ENCODE results near the gene SRPK2. TPM values are rescaled to one million over a fixed set of nuclear protein-coding genes. Genes with fewer than 3 reads are reported as not detected.
"Not testable (repeated sequence)": the region's sequence is repeated elsewhere in the genome, so short reads cannot be mapped to it uniquely, and the experiment has no call there.

Gene SRPK2
- polyA plus RNA-seq, 3 donors, result 50.5 to 55.3 (median 51.0) TPM

DNA sequence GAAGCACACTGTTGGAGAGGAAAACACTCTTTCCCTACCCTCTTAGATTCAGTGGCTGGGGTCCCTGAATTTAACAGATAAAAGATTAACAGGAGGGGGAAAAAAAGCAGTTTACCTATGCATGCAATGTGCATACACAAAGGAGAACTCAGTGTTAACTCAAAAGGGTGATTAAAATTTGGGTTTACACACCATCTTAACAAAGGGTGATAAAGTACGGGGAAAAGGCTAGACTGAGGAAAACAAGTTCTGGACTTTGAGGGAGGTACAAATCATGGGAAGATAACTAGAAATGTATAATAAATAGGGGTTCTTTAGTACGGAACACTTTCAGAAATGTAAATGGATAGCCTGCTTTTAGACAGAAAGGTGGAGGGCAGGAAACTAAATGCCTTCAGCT is 83.1 kb downstream of the SRPK2 start:
- DNase-seq (ENCODE audit: low read depth in 3 of 3, low spot score in 2 of 3), result no peak

DNA sequence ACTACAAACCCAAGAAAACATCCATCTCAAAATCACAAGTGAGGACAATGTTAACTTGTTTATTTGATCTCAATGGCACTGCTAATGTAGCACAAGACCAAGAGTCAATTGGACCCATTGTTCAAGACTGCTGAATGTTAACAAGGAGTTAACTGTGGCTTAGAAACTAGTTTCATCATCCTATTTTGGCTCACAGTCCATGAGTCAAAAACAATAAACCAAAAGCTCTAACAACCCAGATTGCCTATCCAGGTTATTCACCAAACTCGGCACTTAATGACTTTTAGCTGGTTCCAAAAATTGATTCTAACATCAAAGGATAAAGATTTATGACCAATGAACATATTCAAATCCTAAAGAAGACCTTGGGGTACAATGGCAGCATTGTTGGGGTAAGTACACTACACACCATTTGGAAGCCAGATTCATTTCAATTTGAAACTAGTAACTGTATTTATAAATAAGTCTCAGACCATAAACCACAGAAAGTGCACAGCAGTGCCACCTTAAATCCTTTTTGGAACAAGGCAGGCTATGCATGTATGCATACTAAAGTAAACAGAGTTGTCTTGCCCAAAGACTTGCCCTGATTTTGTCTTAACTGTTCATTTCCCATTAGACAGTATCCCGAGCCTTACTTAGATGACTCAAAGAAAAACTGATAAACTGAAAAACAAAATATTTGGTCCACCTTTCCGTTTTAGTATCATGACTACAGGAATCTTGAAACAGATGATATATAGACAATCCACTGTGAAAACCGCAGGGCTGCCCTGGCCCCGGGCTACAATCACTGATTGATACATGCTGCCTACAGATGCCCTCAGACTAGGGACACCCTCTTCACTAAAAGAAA is 84.5 kb downstream of the SRPK2 start:
- DNase-seq (ENCODE audit: low read depth in 3 of 3, low spot score in 2 of 3), result no peak

DNA sequence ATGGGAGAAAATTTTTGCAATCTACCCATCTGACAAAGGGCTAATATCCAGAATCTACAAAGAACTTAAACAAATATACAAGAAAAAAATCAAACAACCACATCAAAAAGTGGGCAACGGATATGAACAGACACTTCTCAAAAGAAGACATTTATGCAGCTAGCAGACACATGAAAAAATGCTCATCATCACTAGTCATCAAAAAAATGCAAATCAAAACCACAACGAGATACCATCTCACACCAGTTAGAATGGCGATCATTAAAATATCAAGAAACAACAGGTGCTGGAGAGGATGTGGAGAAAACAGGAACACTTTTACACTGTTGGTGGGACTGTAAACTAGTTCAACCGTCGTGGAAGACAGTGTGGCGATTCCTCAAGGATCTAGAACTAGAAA is 88.1 kb downstream of the SRPK2 start:
- DNase-seq (ENCODE audit: low read depth in 3 of 3, low spot score in 2 of 3), result not testable (repeated sequence)

DNA sequence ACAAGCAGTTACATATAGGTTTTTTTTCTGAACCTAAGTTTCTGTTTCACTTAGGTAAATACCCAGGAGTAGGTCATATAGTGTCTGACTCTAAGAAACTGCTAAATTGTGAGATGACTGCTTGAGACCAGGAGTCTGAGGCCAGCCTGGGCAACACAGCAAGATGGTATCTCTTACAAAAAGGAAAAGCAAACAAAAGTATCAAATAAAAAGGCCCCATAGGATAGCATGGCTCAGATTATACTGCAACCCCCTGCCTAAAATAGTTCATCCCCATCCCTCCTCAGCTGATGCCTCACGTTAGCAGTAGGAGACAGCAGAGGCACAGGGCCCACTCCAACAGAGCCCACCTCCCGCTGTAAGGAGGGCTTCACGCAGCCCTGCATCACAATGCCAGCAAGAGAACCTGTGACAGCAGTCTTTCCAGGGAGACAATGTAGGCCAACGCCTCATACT is 90.3 kb downstream of the SRPK2 start:
- no peak for DNase-seq (ENCODE audit: low read depth in 3 of 3, low spot score in 2 of 3)

DNA sequence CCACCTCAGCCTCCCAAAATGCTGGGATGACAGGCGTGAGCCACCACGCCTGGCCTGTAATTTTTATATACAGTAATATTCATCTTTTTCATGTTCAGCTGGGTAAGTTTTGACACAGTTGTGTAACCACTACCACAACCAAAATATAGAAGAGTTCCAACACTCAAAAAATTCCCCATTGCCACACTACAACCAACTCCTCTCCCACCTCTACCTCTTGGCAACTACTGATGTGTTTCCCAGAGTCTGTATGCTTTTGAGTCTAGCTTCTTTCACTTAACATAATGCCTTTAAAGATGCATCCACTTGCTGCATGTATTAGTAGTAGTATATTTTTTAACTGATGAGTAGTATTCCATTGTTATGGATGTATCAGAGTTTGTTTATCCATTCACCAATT is 90.7 kb downstream of the SRPK2 start:
- DNase-seq (ENCODE audit: low read depth in 3 of 3, low spot score in 2 of 3), result no peak

DNA sequence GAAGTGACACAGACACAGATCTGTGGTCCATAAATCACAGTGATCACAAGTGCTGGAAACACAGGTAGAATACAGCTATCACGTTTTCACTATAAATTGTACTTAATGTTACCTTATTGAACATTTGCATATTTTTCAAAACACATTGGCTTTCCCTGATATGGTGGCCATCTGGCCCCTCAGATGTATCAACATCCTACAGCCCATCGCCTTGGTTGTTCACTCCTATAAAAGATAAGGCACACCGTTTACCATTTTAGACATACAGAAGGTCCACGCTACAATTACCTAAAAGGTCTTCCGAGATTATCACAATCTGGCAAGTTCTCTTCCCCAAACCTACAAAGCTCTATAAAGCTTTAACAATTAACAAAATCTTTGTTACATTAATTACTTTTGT is 91.4 kb downstream of the SRPK2 start:
- no peak for DNase-seq (ENCODE audit: low read depth in 3 of 3, low spot score in 2 of 3)

DNA sequence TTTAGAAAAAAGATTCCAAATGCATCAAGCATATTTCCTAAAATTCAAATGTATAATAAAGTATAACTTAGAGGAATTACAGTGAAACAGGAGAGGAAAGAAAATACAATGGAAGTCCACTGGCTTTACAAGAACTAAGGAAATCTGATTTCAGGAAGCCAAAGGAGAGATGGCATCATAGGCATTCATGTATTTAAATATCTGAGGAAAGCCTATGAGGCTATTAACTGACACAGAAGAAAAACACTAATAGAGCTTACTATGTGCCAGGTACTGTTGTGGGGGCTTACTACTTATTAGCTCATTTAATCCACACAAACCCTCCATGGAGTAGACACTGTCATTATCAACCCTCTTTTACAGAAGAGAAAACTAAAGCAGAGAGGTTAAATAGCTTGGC is 92.2 kb downstream of the SRPK2 start:
- no peak for DNase-seq (ENCODE audit: low read depth in 3 of 3, low spot score in 2 of 3)

DNA sequence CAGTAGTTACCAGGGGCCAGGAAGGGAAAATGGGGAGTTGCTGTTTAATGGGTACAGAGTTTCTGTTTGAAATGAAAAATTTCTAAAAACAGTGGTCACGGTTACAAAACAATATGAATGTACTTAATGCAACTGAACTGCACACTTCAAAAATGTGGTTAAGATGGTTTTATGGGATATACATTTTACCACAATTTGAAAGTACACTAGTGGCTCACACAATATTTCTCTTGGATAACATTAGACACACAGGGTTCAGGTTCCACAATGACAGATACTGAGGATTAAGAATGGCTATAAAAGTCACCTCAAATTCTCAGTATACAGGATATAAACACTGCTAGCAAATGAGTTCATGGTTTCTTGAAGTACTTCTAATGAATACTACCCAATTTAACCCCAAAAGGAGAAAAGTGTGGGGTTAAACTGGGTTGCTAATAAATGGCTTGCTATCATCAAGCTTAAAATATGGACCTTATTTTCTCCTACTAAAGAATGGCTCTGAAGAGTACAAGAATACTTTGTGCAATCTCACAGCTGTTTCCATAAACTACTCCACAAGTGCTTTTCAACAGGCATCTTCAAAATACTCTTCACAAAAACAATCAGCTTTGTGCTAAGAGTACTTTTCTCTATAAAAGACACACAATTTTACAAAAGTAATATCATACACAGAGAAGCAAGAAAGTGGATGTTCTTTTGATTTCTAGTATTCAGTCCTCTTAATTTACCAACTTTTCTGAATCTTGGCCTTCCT is 92.9 kb downstream of the SRPK2 start:
- DNase-seq (ENCODE audit: low read depth in 3 of 3, low spot score in 2 of 3), result no peak

DNA sequence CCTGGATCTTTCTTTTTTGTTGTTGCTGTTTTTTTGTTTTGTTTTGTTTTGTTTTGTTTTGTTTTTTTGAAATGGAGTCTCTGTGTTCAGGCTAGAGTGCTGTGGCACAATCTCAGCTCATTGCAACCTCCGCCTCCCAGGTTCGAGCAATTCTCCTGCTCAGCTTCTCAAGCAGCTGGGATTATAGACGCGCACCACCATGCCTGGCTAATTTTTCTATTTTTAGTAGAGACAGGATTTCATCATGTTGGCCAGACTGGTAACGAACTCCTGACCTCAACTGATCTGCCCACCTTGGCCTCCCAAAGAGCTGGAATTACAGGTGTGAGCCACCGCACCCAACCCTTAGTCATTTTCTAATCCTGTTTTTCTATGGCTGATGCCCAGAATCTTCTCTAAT is 94.2 kb downstream of the SRPK2 start:
- not testable (repeated sequence) for DNase-seq (ENCODE audit: low read depth in 3 of 3, low spot score in 2 of 3)

DNA sequence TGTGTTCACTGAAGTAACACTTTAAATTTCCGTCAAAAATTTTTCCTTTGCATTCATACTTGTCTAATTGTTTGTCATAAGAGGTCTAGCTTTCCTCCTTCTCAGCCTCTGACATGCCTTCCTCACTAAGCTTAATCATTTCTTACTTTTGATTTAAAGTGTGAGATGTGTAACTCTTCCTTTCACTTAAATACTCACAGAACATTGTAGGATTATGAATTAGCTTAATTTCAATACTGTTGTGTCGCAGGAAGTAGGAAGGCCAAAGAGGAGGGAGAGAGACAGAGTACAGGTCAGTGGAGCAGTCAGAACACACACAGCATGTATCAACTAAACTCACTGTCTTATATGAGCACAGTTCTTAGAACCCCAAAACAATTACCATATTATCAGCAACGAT is 99.0 kb downstream of the SRPK2 start:
- no peak for DNase-seq (ENCODE audit: low read depth in 3 of 3, low spot score in 2 of 3)

DNA sequence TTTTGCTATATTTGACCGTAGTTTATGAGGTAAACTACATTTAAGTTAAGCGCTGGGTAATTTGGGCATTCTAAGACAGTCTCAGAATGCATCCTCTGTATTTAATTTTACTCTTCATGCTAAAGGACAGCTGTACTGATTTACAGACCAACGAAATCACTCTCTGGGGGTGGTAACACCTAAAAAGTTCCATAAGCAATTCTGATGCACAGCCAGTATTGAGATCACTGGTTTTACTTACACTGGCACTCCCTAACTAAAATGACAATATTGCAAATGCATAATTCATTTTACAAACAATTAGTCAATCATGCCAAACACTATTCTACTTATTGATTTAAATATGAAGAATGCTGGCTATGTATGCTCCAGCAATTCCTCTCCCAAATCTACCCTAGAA is 102.3 kb downstream of the SRPK2 start:
- DNase-seq (ENCODE audit: low read depth in 3 of 3, low spot score in 2 of 3), result no peak

DNA sequence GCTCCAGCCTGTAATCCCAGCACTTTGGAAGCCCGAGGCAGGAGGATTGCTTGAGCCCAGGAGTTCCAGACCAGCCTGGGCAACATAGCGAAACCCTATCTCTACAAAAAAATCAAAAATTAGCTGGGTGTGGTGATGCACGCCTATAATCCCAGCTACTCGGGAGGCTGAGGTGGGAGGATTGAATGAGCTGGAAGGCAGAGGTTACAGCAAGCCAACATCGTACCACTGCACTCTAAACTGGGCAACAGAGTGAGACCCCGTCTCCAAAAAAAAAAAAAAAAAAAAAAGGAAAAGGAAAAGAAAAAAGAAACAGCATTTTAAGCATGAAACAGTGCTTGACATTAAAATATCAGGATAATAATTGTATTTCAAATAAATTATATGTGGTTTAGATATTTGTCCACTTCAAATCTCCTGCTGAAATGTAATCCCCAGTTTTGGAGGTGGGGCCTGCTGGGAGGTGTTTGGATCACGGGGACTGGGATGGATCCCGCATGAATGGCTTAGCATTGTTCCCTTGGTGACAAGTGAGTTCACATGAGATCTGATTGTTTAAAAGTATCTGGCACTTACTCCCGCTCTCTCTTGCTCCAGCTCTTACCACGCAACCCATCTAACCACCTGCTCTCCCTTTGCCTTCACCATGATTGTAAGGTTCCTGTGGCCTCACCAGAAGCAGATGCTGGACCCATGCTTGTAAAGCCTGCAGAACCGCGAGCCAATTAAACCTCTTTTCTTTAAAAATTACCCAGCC is 103.4 kb downstream of the SRPK2 start:
- no peak for DNase-seq (ENCODE audit: low read depth in 3 of 3, low spot score in 2 of 3)

DNA sequence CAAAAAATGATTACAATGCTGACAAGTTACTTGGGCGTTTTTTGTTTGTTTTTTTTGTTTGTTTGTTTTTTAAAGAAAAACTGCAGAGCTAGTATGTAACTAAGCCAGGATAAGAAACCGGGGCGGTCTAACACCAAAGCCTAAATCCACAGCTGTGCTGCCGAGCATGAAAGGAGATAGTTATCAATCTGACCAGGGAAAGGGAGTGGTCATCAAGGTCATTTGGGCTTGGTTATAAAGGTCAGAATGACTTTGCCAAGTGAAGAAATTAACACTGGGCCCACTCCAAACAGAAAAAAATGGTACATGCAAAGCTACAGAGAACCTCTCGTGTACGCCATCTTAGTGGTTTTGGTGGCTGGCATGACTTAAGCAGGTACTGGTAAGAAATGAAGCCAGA is 104.7 kb downstream of the SRPK2 start:
- DNase-seq (ENCODE audit: low read depth in 3 of 3, low spot score in 2 of 3), result no peak

DNA sequence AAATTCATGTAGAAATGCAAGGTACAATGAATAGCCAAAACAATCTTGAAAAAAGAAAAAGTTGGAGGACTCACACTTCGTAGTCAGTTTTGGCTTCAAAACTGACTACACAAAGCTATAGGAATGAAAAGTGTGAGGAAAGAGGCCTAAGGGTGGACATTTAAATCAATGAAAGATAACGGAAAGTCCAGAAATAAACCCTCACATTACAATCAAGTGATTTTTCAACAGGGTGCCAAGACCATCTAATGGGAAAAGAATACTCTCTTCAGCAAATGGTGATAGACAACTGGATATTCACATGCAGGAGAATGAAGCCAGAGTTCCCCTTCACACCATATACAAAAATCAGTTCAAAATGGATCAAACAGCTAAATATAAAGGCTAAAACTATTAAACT is 106.8 kb downstream of the SRPK2 start:
- no peak for DNase-seq (ENCODE audit: low read depth in 3 of 3, low spot score in 2 of 3)

DNA sequence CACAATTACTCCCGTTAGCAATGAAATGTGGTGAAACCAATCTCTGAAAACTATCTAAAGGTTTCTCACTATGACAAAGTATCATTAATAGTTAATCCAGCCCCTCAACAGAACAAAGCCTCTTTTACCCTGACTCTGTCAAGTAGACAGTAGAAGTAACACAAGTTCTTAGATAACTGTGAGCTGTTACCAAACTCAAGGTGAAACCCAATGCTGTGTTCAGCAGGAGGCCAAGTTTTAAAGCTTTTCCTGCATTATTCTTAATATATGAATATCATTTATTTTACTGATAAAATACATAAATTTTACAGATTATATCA is 109.1 kb downstream of the SRPK2 start:
- no peak for DNase-seq (ENCODE audit: low read depth in 3 of 3, low spot score in 2 of 3)

DNA sequence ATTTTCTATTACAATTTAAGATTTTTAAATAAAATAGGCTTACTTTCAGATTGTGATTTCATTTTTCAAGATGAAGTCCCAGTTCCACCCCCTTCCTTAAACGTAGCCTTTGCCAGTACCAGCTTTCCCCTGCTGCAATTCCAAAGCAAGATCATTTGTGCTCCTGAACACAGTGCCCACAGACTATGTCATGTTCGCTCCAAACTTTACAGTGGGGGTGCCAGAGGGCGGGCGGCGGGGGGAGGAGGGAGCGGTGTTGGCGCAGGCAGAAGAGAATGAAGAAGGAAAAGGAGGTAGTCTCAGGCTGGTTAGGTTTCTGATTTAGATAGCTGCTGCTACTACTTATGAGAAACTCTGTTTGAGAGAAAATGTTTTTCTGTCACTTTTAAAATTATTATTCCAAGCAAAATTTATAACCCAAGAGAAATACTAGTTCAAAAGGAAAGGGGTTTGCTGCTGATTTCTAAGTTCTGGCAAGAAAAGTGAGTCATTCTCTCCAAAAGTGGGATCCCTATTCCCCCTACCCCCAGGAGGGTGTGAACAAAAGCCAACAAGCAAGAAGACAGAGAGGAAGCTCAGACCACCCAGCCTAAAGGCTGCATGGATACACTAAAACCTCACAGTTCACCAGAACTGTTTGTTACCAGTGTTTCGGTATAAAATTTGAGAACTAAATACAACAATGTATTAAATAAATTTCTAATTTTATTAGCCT is 109.6 kb downstream of the SRPK2 start:
- DNase-seq (ENCODE audit: low read depth in 3 of 3, low spot score in 2 of 3), result no peak

DNA sequence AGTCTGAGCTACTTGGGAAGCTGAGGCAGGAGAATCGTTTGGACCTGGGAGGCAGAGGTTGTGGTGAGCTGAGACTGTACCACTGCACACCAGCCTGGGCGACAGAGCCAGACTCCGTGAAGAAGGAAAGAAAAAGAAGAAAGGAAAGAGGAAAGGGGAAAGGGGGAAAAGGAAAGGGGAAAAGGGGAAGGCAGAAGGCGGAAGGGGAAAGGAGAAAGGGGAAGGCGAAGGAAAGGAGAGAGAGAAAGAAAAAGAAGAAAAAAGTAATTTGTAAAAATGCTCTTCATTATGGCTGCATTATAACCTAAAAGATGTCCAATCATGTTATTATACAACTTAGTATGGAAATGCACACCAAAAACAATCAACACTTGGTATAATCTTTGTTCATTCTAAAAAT is 110.2 kb downstream of the SRPK2 start:
- DNase-seq (ENCODE audit: low read depth in 3 of 3, low spot score in 2 of 3), result no peak

DNA sequence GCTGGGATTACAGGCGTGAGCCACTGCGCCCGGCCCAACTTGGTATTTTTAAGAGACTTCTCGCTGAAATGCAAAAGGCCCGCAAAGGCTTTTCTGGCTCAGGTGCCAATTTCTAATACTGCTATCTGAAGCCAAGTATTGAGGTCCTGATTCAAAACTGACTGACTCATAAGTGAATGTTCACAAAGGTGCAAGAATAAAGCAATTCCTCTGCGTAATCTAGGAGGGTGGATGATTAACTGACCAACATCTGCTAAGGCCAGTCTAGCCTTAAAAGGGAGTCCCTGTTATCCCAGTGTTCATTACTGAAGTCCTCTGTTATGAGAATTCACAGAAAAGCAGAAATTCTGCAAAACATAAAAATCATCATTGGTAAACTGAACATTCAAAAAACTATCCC is 111.4 kb downstream of the SRPK2 start:
- no peak for DNase-seq (ENCODE audit: low read depth in 3 of 3, low spot score in 2 of 3)

DNA sequence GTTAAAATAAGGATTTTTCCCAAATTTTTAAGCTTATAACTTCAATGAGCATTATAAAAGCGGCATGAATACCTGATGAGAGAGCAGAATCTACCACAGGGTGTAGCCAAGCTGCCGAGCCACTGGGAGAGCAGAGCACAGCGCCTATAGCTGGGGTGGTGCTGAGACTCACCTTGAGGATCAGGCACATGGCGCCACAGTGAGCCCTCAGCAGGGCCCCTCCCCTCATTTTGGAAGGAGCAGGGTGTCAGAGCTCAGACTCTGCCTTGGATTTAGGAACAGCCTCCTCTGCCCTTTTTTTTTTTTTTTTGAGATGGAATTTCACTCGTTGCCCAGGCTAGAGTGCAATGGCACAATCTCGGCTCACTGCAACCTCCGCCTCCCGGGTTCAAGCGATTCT is 118.6 kb downstream of the SRPK2 start:
- no peak for DNase-seq (ENCODE audit: low read depth in 3 of 3, low spot score in 2 of 3)

DNA sequence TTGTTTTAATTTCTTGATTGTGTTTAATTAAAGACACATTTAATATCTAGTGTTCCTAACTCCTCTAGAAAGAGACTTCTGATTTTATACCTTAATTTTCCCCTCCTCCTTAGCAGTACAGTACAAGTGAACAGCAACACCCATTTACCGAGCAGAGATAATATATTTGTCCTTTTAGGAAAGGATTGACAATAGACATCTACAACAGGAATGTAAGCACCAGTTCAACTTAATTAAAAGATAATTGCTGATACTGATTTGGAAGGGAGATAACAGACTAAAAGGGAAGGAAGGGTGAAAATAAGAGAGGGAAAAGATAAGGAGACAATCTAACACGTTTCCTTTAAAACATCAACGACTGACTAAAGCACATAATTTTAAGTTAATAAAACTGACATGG is 119.3 kb downstream of the SRPK2 start:
- DNase-seq (ENCODE audit: low read depth in 3 of 3, low spot score in 2 of 3), result no peak

Data from right renal cortex interstitium (tissue), 3 donors.